Cardiac septum (tissue), 1 donor: ENCODE results near the gene NPEPL1. TPM values are rescaled to one million over a fixed set of nuclear protein-coding genes. Genes with fewer than 3 reads are reported as not detected.
A peak's percentile ranks its signal among the peaks of the same experiment; 100 is the strongest.

Experiments used
- DNase-seq: peaks from one replicate; pipeline ENCODE4 v3.0.0-alpha.2; 2020; ENCODE audit warnings: low spot score
- intact Hi-C: fragments of 100-400 bp; cut with DNase I; formaldehyde crosslinking; loops from one replicate; pipeline ENCODE4 v1.14.0; 2022
- total RNA-seq: library from RNA; stranded (reverse); fragmentation: NEBNext Ultra II Directional; extraction: Animal tissue kit (Norgen Biotek cat#: 25700); gene quantifications from one replicate; pipeline ENCODE4 v1.2.1, GENCODE V29; 2021
- donor health status: DM: no; HTN: no; CAD: no.

The NPEPL1 gene
- total RNA-seq, 1 donor from 2014 or later, result 31.5 TPM

DNA sequence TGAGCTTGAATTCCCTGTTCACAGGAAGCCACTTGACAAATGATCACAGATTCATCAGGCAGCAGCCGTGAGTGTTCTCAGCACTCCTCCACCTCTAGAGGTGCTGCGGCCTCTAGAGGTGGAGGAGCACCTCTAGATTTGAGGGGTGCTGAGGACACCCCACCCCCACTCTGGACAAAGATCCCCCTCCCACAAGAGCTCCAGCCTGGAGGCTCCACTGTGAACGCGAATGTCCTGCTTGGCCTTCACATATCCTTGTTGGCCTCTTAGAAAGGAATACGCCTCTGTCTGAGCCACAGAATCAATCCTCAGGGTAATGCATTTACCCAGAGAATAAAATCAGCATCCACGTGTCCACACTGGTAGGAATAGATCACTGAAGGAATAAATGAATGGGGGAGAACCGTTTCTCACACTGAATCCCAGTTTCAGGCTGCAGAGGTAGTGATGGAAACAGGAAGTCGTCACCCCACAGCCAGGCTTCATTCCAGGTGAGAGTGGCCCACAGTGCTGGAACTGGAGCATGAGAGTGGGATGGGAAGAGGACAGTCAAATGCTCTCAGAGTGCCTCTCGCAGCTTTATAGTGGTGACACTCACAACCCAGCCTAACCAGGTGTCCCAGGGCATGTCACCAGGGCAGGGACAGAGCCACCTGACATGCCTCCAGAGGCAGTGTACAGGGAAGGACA lies 16.6 kb downstream of the NPEPL1 start:
- intact Hi-C loops, result no loop called here
- no peak for DNase-seq

DNA sequence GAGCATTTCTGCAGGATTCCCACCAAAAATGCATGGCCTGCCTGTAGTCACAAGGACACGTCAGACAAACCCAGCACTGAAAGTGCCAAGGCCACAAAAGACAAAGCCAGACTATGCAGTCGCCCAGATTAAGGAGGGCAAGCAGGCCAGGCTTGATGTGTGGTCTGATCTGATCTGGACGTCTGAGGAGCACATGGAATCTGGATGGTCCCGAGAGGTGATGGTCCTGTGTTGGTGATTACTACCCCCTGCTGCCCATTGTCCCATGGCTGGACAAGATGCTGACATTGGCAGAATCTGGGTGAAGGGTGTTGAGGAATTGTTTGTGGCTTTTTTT lies 17.1 kb downstream of the NPEPL1 start:
- intact Hi-C loops, result no loop called here
- no peak for DNase-seq

DNA sequence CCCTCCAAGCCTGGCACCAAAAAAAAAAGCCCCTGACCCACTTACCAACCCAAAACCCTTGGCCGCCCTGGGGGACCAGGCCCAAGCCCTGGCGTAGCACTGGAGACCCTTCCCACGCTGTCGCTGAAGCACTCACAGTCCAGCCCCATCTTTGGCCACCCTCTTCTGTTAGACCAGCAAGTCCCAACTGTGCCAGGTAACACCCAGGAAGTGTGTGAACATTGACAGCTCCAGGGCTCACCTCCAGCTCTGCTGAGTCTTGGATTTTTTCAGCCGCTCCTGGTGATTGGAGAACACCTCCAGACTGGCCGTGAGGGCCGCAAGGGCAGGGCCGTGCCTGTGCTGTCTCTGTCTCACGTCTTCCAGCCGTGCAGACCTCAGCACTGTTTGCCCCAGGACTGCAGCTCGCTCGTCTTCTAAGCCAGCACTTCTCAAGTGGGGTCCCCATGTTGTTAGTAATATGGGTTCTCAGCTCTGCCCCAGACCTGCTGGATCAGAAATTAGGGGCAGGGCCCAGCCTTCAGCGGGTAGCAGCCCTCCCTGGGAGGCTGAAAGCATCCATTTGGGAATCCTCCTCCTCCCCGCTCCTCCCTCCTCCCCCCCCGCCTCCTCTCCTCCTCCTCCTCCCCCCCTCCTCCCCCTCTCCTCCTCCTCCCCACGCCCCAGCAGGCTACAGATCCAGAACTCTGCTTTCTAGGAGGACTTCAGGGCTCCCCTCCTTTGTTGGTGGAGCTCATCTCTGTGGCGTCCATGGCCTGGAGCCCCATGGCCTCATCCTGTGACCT lies 18.1 kb downstream of the NPEPL1 start:
- DNase-seq, result no peak
- intact Hi-C loops, result no loop called here

DNA sequence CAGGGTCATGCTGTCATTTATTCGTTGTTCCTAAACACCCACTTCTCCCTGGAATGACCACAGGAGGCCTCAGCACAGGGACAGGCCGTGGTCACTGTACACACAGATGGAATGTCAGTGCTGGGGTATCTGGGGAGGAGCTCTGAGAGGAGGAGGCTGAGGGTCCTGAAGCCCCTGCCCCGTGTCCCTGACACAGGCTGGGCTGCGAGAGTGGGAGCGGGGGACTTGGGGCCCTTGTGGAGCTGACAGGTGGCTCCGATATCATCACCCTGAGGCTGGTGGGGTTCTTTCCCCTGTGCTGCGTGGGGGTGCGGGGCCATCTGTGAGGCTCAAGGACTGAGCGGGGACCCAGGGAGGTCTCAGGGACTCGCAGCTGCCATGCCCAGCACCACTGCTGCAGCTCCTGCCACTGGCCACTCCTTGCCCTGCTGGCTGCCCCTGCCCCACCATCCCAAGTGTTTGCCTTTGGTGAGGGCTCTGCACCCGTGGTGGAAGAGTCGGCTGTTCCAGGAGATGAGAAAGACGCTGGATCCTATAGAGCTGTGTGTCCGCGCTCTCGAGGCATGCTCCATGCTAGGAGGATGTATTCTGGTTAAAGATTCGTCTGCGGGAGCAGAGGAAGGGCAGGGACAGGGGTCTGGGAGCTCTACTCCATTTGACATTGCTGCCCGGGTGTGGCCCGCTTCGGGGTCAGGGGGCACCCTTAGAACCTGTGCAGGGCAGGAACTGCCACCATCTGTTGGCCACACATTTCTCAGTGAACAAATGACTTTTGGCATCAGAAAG lies 18.9 kb downstream of the NPEPL1 start:
- peak; percentile 61 for DNase-seq
- intact Hi-C loops, result no loop called here

DNA sequence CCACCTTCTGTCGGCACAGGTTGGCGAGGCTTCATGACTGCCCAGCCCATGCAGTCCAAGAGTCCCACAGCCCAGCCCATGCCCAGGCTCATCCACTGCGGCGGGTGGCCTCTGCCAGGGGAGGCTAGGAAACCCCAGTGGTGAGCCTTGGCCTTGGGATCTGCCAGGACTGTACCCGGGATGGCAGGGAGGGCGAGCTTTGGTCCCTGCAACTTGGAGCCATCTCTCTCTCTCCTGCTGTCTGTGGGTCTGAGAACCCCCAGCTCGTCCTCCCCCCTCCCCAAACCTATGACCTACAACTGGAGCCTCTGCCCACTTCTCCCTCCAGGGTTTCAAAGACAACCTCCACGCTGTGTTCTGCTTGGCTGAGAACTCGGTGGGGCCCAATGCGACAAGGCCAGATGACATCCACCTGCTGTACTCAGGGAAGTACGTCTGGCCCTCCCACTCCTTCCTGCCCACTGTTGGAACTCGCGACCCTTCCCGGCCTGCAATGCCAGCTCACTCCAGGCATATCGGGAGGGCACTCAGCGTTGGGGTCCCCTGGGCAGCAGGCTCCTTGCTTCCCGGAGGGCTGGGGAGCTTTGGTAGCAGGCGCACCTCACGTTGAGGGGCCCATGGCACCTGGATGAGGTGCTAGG lies 19.7 kb downstream of the NPEPL1 start:
- intact Hi-C loops, result no loop called here
- DNase-seq, result no peak

DNA sequence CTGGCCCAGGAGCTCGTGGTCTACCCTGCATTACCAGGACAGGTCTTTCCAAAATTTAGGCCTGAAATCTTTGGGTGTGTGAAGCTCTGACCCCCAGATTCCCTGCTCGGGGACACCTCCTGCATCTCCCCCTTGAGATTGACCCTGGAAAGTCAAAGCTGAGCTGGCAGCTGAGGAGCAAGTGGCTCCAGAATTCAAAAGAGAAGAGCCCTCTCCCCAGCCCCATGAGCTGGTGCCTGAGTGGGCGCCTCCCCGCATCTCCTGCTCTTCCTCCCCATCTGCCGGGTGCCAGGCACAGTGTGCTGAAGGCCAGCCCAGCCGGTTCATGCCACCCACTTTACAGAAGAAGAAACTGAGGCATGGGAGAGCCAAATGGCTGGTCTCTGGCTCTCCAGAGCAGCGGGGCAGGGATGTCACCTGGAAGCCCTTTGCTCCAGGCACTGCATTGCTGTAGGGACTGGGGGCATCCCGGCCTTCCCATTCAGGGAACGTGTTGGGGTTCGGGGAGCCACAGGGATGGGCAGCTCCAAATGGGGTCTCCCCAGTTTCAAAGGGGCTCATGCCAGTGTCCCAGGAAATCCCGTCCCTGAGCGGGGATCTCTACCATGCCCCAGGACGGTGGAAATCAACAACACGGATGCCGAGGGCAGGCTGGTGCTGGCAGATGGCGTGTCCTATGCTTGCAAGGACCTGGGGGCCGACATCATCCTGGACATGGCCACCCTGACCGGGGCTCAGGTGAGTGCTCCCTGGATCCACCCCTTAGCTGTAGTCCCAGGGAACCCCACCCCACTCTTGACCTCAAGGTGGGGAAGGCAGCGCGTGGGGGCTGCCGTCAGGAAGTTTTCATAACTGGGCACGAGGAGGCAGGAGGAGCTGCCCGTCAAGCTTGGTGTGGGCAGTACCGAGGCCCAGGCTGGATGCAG lies 20.5 kb downstream of the NPEPL1 start:
- DNase-seq, result peak; percentile 71
- intact Hi-C loops, result no loop called here

DNA sequence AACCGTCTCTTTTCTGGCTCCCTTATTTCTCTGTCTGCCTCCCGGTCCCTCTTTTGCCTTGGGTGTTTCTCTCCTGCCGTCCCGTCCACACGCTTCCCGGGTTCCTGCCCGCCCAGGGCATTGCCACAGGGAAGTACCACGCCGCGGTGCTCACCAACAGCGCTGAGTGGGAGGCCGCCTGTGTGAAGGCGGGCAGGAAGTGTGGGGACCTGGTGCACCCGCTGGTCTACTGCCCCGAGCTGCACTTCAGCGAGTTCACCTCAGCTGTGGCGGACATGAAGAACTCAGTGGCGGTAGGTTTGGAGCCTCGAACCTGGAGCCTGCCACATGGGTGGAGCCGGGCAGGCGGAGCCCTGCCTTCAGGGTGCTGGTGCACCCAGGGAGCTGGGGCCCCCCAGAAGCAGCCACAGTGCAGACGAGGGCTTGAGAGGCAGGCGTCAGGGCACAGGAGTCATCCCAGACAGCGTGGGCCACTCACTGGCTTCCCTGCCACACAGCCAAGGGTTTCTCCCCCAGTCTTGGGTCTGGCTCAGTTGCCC lies 21.3 kb downstream of the NPEPL1 start:
- DNase-seq, result no peak
- intact Hi-C loops, result no loop called here

DNA sequence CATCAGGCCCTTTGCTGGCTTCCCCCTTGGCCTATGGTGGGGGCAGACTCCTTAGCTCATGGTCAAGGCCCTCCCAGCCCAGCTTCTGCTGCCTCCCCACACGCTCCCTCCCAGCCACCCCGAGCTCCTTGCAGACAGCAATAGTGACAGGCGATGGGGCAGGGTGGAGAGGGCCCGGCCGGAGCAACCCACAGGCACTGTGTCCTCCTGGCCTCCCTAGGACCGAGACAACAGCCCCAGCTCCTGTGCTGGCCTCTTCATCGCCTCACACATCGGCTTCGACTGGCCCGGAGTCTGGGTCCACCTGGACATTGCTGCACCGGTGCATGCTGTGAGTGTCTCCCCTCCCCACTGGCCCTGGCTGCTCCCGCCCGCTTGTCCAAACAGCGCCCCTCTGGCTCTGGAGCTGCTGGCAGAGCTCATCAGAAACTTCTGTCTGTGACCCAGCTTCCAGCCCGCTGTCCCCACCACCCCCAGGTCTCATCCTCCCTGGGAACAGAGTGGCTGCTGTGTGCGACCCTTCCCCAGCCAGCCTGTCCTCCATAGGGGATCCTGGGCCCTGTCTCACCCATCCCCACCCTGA lies 21.8 kb downstream of the NPEPL1 start:
- no peak for DNase-seq
- intact Hi-C loops, result no loop called here

DNA sequence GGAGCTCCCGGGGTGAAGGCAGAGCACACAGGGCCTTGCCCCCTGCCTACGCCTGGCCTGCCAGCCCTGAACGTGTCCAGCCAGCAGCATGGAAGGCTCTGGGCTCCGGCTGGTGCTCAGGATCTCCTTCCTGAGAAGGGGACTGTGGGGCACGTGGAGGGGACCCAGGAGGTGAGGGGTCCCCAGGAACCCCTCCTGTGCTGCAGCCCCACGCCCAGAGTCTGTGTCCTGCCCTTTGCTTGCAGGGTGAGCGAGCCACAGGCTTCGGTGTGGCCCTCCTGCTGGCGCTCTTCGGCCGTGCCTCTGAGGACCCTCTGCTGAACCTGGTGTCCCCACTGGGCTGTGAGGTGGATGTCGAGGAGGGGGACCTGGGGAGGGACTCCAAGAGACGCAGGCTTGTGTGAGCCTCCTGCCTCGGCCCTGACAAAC lies 22.3 kb downstream of the NPEPL1 start:
- DNase-seq, result no peak
- intact Hi-C loops, result no loop called here

DNA sequence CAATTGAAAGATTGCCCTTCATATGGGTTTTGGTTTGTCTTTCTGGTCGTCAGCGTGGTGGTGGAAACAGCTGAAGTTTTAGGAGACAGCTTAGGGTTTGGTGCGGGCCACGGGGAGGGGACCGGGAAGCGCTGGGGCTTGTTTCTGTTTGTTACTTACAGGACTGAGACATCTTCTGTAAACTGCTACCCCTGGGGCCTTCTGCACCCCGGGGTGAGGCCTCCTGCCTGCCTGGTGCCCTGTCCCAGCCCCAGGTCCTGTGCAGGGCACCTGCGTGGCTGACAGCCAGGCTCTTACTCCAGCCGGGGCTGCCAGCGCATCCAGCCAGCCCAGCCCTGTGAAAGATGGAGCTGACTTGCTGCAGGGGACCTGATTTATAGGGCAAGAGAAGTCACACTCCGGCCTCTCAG lies 22.8 kb downstream of the NPEPL1 start:
- DNase-seq, result peak; percentile 26

DNA sequence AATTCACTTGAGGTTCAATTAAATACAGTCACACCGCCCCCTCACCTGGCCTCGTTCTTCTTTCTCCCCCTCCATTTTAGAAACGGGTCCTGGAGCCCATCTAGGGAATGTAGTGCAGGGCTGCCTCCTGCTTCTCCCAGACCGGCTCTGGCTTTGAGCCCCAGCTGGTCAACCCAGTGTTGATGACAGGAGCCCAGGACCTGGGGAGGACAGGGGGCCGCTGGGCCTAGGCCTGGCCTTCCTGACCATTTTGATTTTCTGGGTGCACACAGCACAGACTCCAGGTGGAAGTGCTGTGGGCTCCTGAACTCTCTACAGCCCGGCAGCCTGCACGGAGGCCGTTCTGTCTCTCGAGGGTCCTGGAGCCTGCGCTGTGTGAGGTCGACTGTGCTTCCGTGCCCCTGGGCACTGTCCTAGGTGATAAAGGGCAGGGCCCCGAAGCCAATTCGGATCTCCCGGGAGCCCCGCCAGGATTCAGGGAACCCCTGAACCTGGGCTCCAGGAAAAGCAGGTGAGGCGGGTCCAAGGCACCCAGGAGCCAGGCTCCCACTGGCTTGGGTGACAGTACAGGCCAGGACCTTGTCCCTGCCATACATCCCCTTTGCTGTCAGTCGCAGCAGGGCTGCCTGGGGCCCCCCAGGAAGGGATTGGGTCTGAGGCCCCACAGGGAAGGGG lies 23.3 kb downstream of the NPEPL1 start:
- DNase-seq, result peak; percentile 67
- intact Hi-C loops, result no loop called here

More for the DNA sequence above, 22.8 kb downstream of the NPEPL1 start:
- intact Hi-C loops, result no loop called here

DNA sequence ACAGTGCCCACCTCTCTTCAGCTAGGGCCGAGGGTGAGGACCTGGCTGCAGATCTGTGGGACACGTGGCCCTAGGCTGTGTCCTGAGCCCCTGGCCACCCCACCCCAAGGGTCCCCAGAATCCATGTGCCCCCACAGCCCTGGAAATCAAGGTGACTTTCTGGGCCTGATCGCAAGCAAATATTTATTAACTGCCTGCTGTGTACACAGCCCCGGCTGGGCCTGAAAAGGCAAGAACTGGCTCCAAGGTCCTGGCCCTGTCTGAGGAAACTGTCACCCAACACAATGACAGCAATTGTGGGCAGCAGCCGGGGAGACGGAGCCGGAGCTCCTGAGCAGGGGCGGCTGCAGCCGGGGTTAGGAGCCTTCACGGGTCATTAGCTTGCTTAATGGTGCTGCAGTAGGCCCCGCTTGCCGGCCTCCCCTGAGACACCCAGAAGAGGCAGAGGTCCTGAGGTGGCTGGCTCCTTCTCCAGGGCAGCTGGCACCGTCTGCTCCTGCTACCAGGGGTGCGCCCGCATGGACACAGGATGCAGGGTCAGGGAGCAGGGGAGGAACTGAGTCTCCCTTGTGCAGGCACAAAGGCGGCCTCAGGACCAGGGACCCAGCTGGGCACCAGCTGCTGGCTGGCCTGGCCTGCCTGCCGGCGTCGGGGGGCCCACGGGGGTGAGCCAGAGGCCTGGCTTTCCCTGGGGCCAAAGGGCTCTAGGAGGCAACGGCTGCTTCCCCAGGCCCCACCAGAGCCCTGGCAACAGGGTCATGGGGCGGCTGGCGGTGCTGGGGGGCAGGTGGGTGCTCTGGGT lies 24.1 kb downstream of the NPEPL1 start:
- intact Hi-C loops, result no loop called here

DNA sequence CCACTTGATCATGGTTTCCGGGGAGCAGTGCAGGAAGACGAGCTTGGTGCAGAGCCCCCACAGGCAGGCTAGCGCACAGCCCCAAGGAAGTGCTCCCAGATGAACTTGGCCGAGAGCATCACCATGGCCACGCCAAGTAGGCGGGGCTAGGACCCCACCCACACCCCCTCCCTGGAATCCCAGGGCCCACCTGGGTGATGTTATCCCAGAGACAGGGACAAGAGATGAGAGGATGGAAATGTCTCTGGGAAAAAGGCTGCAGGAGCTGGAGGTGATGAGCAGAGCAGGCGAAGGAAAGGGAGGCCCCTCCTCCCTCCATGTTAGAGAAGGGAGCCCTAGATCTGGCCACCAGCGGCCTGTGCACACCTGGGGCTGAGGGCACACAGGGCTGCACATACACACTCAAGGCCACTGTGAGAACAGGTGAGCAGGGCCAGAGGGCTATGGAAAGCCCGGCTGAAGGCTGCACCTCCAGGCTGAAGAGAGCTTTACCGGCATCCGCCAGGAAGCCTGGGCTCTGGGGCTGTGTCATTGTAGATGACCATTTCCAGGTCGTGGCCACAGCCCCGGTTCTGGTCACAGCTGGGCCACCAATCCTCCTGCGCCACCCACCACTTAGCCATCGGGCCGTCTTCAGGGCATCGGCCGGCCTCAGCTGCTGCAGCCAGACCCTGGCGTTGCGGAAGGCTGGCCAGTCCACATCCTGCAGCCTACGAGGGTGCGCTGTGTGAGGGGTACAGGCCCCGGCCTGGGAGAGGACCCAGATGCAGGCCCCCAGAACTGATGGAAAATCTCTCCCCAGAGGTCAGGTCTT lies 24.9 kb downstream of the NPEPL1 start:
- DNase-seq, result peak; percentile 70
- intact Hi-C loops, result no loop called here

More for the DNA sequence above, 24.1 kb downstream of the NPEPL1 start:
- peak; percentile 71 for DNase-seq

DNA sequence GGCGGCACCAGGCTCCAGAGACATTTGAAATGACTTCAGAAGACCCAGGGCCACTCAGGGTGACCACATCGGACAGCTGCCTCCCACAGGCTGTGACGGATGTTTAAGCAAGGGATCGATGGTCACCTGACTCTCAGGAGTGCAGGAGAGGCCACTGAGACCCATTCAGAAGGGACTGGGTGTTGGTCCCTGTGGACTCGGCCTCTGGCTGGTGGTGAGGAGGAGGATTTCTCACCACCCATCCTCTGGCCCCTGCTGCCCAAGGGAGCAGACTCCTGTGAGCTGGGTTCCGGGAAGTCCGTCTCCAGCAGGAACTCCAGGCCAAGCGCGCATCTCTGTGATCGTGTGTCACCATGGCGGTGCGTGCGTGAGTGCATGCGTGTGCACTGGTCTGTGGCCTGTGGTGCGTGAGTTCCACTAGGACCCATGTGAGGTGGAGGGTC lies 25.5 kb downstream of the NPEPL1 start:
- DNase-seq, result peak; percentile 59
- intact Hi-C loops, result no loop called here

DNA sequence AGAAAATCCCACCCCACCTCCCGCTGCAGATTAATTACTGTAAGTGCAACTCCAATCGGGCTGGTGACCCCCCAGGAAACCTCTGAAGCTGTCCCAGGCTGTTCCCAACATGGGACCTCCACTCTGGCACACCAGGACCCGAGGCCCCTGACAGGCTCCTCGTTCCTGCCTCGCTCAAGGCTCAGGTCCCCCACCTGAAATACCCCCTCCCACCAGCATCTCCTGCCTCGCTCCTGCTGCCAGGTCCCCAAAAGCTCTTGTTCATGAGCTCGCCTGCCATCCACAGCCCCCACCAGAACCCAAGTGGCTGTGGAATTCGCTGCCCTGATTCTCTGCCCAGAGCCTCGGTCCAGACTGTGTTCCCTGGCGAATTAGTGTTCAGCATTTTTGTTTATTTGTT lies 26.1 kb downstream of the NPEPL1 start:
- peak; percentile 66 for DNase-seq
- intact Hi-C loops, result no loop called here

DNA sequence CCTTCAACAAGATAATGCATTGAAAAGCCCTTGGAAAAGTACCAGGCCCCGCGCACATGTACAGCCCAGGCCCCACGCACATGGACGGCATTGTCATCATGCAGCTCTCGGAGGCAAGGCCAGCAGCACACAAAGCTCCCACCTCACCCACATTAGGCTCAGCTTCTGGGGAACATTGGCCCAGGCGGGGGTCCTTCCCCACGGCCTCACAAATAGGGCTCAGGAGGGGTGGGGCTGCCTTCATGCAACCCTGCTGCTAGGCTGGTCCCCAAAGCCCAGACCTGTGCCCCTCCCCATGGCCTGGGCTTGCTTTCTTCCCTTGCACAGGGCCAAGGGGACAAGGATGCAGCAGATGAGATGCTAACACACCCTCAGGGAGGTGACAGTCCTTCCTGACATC lies 26.7 kb downstream of the NPEPL1 start:
- intact Hi-C loops, result no loop called here
- DNase-seq, result no peak
